HG02763 (cell line): ENCODE results near the gene RAB20.
"Not testable (repeated sequence)": the region's sequence is repeated elsewhere in the genome, so short reads cannot be mapped to it uniquely, and the experiment has no call there.

Experiments used
- ATAC-seq: cut with Tn5 transposase; IDR thresholded peaks from one replicate; pipeline ENCODE4 v1.9.1; 2021; ENCODE audit warnings: mild to moderate bottlenecking, moderate library complexity; ENCODE audit not compliant: unreplicated experiment

Gene RAB20

GRCh38 chr13:110493613-110494012 lies 67.9 kb downstream of the RAB20 start:
- ATAC-seq: no peak

GRCh38 chr13:110492679-110493593 lies 68.6 kb downstream of the RAB20 start:
- no peak for ATAC-seq

DNA sequence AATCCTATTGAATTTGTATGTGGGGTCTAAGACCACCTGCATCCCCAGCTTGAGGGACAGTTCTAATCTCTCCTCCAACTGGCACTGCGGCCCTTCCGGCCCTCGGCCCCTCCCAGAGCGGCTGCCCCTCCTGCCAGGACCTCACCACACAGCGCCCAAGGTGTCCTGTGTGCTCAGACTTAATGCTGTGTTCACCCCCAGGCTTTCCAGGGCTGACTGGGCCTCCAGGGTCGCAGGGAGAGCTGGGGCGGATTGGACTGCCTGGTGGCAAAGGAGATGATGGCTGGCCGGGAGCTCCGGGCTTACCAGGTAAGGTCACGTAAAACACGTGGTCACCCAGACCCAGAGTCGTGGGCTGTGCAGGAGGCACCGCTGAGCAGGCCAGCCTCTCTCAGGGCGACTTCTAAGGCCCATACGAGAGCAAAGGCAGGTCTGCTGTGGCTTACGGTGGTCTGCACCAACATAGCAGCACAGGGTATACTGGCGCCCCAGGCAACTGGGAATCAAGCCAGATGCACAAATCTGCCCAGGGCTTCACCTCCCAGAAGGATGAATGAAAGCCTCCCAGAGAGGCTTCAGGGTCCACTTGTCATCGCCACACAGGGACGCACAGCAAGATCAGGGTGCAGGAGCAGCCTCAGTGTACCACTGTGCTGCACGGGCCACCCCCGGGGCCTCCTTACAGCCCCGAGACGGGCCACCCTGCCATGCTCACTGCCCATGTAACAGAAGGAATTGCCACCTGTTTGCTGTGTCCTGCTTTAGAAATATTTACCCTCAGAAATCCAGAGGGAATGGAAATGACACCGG lies 69.4 kb downstream of the RAB20 start:
- ATAC-seq: no peak

DNA sequence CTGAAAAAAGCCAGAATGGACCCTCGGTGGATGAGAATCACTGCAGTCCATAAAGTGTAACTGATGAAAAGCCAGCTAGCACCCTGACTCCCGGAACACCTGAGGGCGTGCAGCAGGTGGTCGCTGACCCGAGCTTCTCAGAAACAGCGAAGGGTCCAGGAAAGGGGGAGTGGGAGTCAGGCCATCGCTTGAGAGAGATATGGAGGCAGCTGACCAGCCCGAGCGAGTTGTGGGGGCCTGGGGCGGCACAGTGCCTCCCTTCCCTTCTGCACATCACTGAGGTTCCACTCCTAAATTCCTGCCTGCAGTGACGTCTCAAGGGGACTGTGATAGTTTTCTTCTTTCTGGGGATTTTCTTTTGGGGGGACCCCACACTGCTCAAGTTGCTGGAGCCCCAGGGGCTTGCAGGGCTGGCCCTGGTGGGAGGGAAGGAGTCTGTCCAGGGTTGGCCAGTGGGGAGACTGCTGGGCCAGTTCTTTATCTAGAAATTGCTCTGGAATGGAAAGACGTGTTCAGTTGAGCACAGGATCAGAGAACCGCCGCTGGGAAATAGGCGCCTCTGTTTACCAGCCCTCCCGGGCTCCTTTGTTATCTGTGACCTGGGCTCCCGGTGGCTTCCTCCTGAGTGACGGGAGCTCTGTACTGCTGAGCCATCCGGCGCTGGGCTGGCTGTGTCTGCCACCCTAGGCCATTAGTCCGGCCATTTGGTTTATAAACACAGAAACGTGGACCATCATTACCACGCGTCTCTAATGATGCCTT lies 71.3 kb downstream of the RAB20 start:
- no peak for ATAC-seq

DNA sequence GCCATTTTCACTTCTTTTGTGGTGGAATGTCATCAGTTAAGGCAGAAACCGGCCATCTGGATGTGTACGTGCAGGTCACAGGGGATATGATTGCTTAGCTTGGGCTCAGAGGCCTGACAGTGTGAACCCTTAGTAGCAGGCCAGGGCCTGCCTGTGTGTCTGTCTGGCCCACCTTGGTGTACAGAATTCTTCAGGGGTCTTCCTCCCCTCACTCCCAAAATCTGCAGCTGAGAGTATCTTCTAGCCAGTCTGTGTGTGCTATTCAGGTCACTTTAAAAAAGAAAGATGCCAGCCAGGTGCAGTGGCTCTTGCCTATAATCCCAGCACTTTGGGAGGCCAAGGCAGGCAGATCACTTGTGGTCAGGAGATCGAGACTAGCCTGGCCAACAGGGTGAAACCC lies 74.6 kb downstream of the RAB20 start:
- not testable (repeated sequence) for ATAC-seq

DNA sequence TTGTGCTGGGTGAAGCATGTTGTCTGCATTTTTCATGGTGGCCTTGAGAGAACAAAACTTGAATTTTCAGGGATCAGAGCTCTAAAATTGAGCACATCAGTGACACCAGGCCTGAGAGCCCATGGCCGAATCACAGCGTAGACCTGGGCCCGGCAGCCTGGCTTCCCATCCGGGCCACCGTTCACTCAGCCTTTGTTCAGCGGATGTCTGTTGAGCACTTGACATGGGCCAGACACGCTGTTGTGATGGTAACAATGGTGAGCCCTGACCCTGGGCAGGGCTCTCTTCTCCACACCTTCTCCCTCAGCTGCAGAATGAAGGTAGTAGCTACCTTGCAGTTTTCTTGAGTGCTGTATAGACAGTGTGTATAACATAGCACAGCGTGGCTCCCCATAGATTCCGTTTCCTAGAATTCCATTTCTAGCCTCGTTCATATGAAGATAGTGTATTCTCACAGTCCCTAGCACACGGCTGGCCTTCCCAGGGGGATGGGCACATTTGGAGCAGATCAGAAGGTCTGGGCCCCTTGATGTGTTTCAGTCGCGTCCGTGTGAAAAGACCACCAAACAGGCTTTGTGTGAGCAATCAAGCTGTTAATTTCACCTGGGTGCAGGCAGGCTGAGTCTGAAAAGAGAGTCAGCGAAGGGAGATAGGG lies 75.3 kb downstream of the RAB20 start:
- ATAC-seq: no peak

DNA sequence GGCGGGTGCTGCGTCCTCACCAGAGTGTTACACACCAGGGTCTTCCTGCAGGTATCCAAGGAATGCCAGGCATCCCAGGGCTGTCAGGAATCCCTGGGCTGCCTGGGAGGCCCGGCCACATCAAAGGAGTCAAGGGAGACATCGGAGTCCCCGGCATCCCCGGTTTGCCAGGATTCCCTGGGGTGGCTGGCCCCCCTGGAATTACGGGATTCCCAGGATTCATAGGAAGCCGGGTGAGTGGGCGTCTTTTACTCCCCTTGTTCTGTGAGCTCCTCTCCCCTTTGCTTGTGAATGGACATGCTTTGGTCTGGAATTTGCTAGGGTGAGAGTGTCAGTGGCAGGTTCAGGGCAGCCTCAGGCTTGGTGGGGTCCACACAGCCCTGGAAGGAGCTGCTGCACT lies 75.9 kb downstream of the RAB20 start:
- ATAC-seq: no peak

DNA sequence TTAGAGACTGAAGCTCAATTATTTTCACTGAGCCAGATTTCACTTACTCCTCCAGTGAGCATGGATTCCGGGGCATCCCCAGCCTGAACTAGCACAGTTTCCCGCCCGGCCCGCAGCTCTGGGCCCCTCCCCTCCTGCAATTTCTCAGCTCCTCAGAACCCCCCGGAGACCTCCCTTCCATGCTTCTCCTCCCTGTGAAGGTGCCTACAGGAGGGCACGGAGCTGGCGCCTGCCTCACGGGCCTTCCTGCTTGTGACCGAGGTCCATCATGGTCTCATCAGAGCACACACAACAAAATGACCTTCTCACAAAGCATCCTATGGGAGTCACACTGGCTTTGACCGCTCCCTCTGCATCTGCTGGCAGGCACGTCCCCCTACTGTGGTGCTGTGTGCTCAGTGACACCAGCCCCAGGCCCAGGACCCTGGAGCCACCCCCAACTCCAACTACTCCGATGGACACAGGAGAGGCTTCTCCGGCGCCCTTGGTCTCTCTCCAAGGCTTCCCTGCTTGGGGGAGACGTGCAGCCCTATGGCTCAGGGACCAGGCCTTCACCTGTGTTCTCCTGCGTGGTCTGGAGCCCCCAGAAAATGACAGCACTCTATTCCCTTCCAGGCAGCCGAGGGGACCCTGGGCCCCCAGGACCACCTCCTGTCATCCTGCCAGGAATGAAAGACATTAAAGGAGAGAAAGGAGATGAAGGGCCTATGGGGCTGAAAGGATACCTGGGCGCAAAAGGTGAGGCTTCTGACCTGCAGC lies 77.1 kb downstream of the RAB20 start:
- no peak for ATAC-seq

DNA sequence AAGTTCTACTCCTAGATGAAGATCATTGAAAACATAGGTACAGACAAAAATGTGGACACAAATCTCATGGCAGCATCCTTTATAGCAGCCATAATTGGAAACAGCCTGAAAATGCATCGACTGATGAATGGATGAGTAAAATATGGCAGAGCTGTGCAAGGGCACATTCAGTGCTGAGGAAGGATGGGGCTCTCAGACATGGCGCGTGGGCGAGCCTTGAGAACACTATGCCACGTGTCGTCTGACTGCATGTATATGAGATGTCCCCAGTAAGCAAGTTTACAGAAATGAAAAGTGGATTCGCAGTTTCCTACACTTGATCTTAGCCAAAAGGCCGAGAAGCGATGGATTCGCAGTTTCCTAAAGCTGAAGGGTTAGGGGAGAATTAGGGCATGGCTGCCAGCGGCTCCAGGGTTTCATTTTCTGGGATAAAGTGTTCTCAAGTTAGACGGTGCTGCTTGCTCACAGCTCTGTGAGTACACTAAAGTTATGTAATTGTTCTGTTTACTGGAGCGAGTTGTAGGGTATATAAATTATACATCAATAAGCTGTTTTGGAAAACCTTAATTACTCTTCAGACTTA lies 78.0 kb downstream of the RAB20 start:
- ATAC-seq: no peak

DNA sequence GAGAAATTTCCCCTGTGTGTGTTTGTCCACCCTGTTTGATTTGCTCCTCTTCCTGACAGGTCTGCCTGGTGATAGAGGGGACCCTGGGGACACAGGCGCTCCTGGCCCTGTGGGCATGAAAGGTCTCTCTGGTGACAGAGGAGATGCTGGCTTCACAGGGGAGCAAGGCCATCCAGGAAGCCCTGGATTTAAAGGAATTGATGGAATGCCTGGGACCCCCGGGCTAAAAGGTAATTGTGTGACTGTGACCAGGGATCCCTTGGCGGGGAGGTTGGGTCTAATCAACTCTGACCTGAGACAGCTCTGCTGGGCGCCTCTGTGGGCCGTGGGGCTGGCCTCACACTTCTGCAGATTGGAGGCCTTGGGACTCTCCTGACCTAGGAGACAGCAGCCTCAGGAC lies 81.4 kb downstream of the RAB20 start:
- no peak for ATAC-seq

GRCh38 chr13:110479648-110480047 lies 81.9 kb downstream of the RAB20 start:
- no peak for ATAC-seq

DNA sequence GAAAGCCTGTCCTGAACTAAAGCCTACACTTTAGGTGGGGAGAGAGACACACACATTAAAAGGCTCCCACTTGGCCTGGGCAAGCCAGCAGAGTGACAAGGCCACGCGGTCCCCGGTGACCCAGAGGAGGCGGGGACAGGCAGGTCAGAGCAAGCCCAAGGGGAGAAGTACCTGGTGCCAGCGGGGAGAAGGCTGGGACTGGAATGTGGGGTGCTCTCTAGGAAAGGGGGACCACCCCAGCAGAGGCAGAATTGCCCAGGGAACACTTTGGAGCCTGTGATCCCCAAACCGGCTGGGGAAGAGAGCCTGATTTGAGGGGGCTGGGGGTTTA lies 82.3 kb downstream of the RAB20 start:
- ATAC-seq: no peak

- ATAC-seq: no peak
These were observed 82.9 kb downstream of the RAB20 start for GRCh38 chr13:110478405-110479214.

DNA sequence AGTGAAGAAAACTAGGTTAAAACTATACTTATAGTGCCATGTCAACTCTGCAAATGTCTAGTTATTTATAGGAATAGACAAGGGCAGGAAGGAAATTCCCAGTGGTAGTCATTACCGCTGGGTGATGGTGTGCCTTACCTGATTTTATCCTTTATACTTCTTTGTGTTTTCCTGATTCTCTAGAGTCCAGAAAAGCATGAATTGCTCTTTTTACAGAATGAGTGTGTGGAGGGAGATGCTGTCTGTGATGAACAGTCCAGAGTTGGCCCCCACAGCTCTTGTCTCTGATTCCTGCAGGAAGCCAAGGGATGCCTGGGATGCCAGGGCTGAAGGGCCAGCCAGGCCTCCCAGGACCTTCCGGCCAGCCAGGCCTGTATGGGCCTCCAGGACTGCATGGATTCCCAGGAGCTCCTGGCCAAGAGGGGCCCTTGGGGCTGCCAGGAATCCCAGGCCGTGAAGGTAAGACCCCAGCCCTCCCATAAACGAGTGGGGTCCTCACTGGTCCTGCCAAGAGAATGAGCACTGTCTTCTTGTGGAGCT lies 83.7 kb downstream of the RAB20 start:
- ATAC-seq: no peak

- ATAC-seq: no peak
These were observed 85.3 kb downstream of the RAB20 start for GRCh38 chr13:110476220-110476617.

DNA sequence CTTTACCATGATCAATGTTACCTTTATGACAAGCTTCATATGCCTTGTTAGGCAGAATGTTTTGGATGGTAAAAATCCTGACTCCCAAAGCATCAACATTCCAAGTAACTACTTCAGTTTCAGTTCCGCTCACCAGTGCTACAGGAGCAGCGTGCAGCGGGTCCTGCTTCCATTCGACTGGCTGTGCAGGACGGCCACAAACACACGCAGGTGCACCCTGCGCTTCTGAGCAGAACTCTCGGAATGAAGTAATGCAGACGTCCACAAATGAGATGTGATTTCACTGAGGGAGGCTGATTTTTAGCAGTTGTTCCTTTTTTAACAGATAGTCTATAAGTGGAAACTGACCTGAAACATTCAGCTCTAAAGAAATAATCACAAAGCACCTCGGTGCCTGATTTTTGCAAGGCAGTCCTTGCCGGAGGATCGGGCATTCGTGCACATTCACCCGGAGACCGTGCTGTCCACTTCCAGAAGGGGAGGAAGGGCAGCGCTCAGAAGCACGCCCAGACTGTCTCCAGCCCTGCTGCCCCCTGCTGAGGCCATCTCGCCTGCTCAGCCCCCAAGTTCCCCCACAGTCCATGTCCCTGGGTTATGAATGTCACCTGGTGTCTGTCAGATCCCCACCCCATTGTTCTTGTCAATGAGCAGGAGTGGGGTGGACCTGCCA lies 85.8 kb downstream of the RAB20 start:
- no peak for ATAC-seq

DNA sequence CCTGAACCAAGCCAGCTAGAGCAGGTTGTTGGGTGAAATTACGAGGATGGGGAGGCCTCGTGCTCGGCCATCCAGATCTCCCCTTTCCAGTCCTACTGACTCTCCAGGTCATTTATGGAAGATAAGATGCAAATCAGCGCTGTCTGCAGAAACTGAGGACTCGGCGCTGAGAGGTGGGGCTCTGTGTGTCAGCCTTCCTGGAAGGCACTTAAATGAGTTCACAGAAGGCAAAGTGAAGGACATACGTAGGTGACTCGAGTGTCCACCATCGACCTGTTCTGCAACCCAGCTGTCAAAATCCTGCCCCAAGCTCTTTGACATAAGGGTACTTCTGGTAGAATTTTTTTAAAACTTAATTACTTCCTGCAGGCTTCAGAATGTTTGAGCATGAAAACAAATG lies 86.4 kb downstream of the RAB20 start:
- no peak for ATAC-seq

GRCh38 chr13:110474713-110475112 lies 86.8 kb downstream of the RAB20 start:
- ATAC-seq: no peak
